ENCODE results near the gene ZNF618.

DNA sequence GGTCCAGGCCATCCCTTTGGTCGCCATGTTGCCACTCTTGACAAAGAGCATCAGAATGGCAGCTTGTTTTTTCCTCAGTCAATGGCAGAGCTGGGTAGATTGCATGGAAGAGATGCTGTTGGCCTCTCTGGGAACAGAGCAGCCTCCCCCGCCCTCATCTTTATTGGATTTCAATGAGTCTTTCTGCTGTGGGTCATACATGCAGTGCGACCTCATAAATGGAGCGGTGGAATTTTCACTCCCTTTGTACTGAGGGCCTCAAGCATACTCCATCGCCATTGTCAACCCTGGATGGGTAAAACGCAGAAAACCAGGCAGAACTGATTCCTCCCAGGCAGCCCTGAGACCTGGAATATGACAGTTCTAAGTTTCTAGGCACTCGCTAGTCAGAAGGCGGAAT is 71.8 kb downstream of the ZNF618 start:
- TF ChIP-seq POLR2AphosphoS5 (IDR thresholded peaks at IDR 0.05; ENCODE audit: low read depth, low read length) (no peak), POLR2A (IDR thresholded peaks at IDR 0.05; ENCODE audit: low read depth, low read length) (no peak), TAF1 (IDR thresholded peaks at IDR 0.05; ENCODE audit: borderline replicate concordance, low read depth, low read length) (no peak)

All from GM12892 (cell line).